Stimulated activated CD8-positive, alpha-beta memory T cell treated with anti-CD3 and anti-CD28 coated beads, Interleukin-12 subunit alpha, Interleukin-12 subunit beta, amount 100 ng/mL, for 24 hours (primary cell): ENCODE measurements around the gene RBM10.
"Not testable (repeated sequence)": the region's sequence is repeated elsewhere in the genome, so short reads cannot be mapped to it uniquely, and the experiment has no call there.

ENCODE experiments used
- DNase-seq: peaks from one replicate; pipeline ENCODE4 v3.0.0-alpha.2; 2020; ENCODE audit errors: extremely low read depth

RBM10 gene

GRCh38 chrX:47144626-47145394 lies at the start of gene RBM10, which contains the start of gene NDUFB11:
RBM10 (plus strand) TSS chrX:47145221; CDS start chrX:47147482, 2,261 bp downstream.
NDUFB11 (minus strand) TSS chrX:47144702; CDS start chrX:47144679, 23 bp downstream.
- peak; percentile 75 for DNase-seq

- DNase-seq = no peak
Measured at GRCh38 chrX:47097018-47097417, 48.0 kb upstream of the RBM10 start.

GRCh38 chrX:47098338-47099094 lies 46.5 kb upstream of the RBM10 start:
- no peak for DNase-seq

GRCh38 chrX:47101206-47101605 lies 43.8 kb upstream of the RBM10 start:
- no peak for DNase-seq

GRCh38 chrX:47110936-47111615 lies 33.9 kb upstream of the RBM10 start:
- not testable (repeated sequence) for DNase-seq

- DNase-seq = no peak
Measured at GRCh38 chrX:47112316-47112954, 32.6 kb upstream of the RBM10 start.

- DNase-seq = not testable (repeated sequence)
Measured at GRCh38 chrX:47116551-47117110, 28.4 kb upstream of the RBM10 start.

GRCh38 chrX:47124466-47124865 lies 20.6 kb upstream of the RBM10 start:
- DNase-seq = not testable (repeated sequence)

- peak; percentile 57 for DNase-seq
Measured at GRCh38 chrX:47129157-47129898, 15.7 kb upstream of the RBM10 start.

GRCh38 chrX:47129899-47130358 lies 15.1 kb upstream of the RBM10 start:
- no peak for DNase-seq

GRCh38 chrX:47133493-47133892 lies 11.5 kb upstream of the RBM10 start:
- DNase-seq = no peak

GRCh38 chrX:47135650-47136049 lies 9.4 kb upstream of the RBM10 start:
- DNase-seq = not testable (repeated sequence)

GRCh38 chrX:47138171-47138570 lies 6.8 kb upstream of the RBM10 start:
- no peak for DNase-seq

- DNase-seq = no peak
Measured at GRCh38 chrX:47143894-47144625, 961 bp upstream of the RBM10 start.

GRCh38 chrX:47145395-47146120 lies 537 bp downstream of the RBM10 start:
- DNase-seq = no peak

- DNase-seq = no peak
Measured at GRCh38 chrX:47146121-47146935, 1.3 kb downstream of the RBM10 start.

- DNase-seq = no peak
Measured at GRCh38 chrX:47146936-47147859, 2.2 kb downstream of the RBM10 start.
